MM.1S (cell line): Measurements from ENCODE around the gene NHLH2.

Experiments used
- CTCF ChIP-seq: fragments of 300-600 bp; sonication (generic); IDR thresholded peaks from 2 replicates; pipeline ENCODE4 v1.5.1; 2016; ENCODE audit warnings: antibody characterized with exemption, low read length, mixed read lengths
- EZH2 ChIP-seq: fragments of 300-600 bp; sonication (generic); optimal IDR thresholded peaks from 2 replicates; pipeline ENCODE3; 2017; ENCODE audit warnings: low read depth, mild to moderate bottlenecking, antibody characterized with exemption, low read length, mixed read lengths
- EZH2phosphoT487 ChIP-seq: fragments of 300-600 bp; sonication (generic); IDR thresholded peaks from 2 replicates; pipeline ENCODE4 v1.6.1; 2018; ENCODE audit warnings: antibody characterized with exemption, low read length

GRCh38 chr1:115837740-115838421 is 3.0 kb downstream of the NHLH2 start:
- no peak for TF ChIP-seq CTCF
- no peak for TF ChIP-seq EZH2phosphoT487
- no peak for TF ChIP-seq EZH2
